Left lung (tissue), 14 donors: Measurements from ENCODE around the gene PTGDS. TPM values are rescaled to one million over a fixed set of nuclear protein-coding genes. Genes with fewer than 3 reads are reported as not detected.

Source experiments
- ATAC-seq: fragments of 200-7000 bp; cut with Tn5 transposase; one replicate; pipeline ENCODE4 v1.9.1; 2020; ENCODE audit warnings: moderate library complexity
- DNase-seq, 4 donors: peaks; one replicate each; pipeline ENCODE4 v3.0.0-alpha.2; 2013 to 2020
- H3K27ac ChIP-seq, 2 donors: fragments of 200-600 bp; sonication (generic) in 1 of 2; one replicate each; pipeline versions ENCODE4 v1.5.0 to v1.8.0; 2020 to 2021
- H3K27me3 ChIP-seq, 2 donors: fragments of 200-600 bp; sonication (generic) in 1 of 2; one replicate each; pipeline versions ENCODE4 v1.5.0 to v1.8.0; 2020 to 2021
- H3K36me3 ChIP-seq, 2 donors: fragments of 200-600 bp; sonication (generic) in 1 of 2; one replicate each; pipeline versions ENCODE4 v1.5.0 to v1.8.0; 2020 to 2021
- H3K4me1 ChIP-seq, 2 donors: fragments of 200-600 bp; one replicate each; pipeline ENCODE4 v1.8.0; 2021
- H3K4me3 ChIP-seq, 2 donors: fragments of 200-600 bp; sonication (generic) in 1 of 2; one replicate each; pipeline versions ENCODE4 v1.5.0 to v1.8.0; 2020 to 2021; ENCODE audit warnings: mild to moderate bottlenecking in 1 of 2
- H3K9me3 ChIP-seq, 2 donors: fragments of 200-600 bp; sonication (generic) in 1 of 2; one replicate each; pipeline versions ENCODE4 v1.5.0 to v1.8.0; 2020 to 2021
- CTCF ChIP-seq, 2 donors: fragments of 200-600 bp; sonication (generic) in 1 of 2; IDR thresholded peaks; one replicate each; pipeline versions ENCODE4 v1.5.0 to v1.8.0; 2021; ENCODE audit warnings: antibody characterized with exemption in 2 of 2
- intact Hi-C, 2 donors: fragments of 100-400 bp; cut with DNase I; formaldehyde crosslinking; loops; one replicate each; pipeline versions ENCODE4 v1.11.2 to v1.14.2; 2022
- long read RNA-seq, 12 donors: library from polyadenylated mRNA in 2 of 12; unstranded in 2 of 12; transcript quantifications; one replicate each; pipeline ENCODE4 v2.0.0 and lab custom pipeline, GENCODE V29; 2019 to 2026
- polyA plus RNA-seq, 6 donors: library from polyadenylated mRNA; unstranded; fragments of 120-200 nt; gene quantifications; one replicate each; pipeline ENCODE4 v1.2.1, GENCODE V29; 2013; ENCODE audit not compliant: insufficient read length in 6 of 6
- total RNA-seq, 2 donors: library from RNA; stranded (reverse); fragmentation: NEBNext Ultra II Directional; extraction: Animal tissue kit (Norgen Biotek cat#: 25700); gene quantifications; one replicate each; pipeline ENCODE4 v1.2.1, GENCODE V29; 2021
- donor health status: DM: no; HTN: yes; CAD: no.
- donor health status: DM: no; HTN: no; CAD: no.

The PTGDS gene
- 100 to 1,000 TPM; 133 to 137 TPM for total RNA-seq
- polyA plus RNA-seq, result 10 to 100 TPM; 23.7 to 59.8 (median 31.2) TPM
- long read RNA-seq, donor 1, transcript PTGDS-202 (7 exons, 807 nt), result major isoform, 15 of 15 reads
- long read RNA-seq, donor 1, partial matches to known transcripts, result 0 of 15 reads
- long read RNA-seq, donor 1, other reads (novel, unspliced or antisense), result 0 of 15 reads
- long read RNA-seq, donor 2, transcript PTGDS-202 (7 exons, 807 nt), result major isoform, 12 of 19 reads
- long read RNA-seq, donor 2, partial matches to known transcripts, result 6 of 19 reads
- long read RNA-seq, donor 2, other reads (novel, unspliced or antisense), result 0 of 19 reads
- long read RNA-seq, donor 3, transcript PTGDS-202 (7 exons, 807 nt), result major isoform, 12 of 15 reads
- long read RNA-seq, donor 3, partial matches to known transcripts, result 0 of 15 reads
- long read RNA-seq, donor 3, other reads (novel, unspliced or antisense), result 0 of 15 reads
- long read RNA-seq, donor 4, transcript PTGDS-202 (7 exons, 807 nt), result major isoform, 83 of 92 reads
- long read RNA-seq, donor 4, partial matches to known transcripts, result 3 of 92 reads
- long read RNA-seq, donor 4, other reads (novel, unspliced or antisense), result 6 of 92 reads
- long read RNA-seq, donor 5, transcript PTGDS-202 (7 exons, 807 nt), result major isoform, 18 of 18 reads
- long read RNA-seq, donor 5, partial matches to known transcripts, result 0 of 18 reads
- long read RNA-seq, donor 5, other reads (novel, unspliced or antisense), result 0 of 18 reads
- long read RNA-seq, donor 6, transcript PTGDS-202 (7 exons, 807 nt), result major isoform, 8 of 9 reads
- long read RNA-seq, donor 6, partial matches to known transcripts, result 0 of 9 reads
- long read RNA-seq, donor 6, other reads (novel, unspliced or antisense), result 0 of 9 reads
- long read RNA-seq, donor 7, transcript PTGDS-202 (7 exons, 807 nt), result major isoform, 15 of 15 reads
- long read RNA-seq, donor 7, partial matches to known transcripts, result 0 of 15 reads
- long read RNA-seq, donor 7, other reads (novel, unspliced or antisense), result 0 of 15 reads
- long read RNA-seq, donor 8, transcript PTGDS-202 (7 exons, 807 nt), result major isoform, 15 of 17 reads
- long read RNA-seq, donor 8, partial matches to known transcripts, result 0 of 17 reads
- long read RNA-seq, donor 8, other reads (novel, unspliced or antisense), result 0 of 17 reads
- long read RNA-seq, donor 9, result 0 reads
- long read RNA-seq, donor 10, transcript PTGDS-202 (7 exons, 807 nt), result major isoform, 65 of 75 reads
- long read RNA-seq, donor 10, partial matches to known transcripts, result 2 of 75 reads
- long read RNA-seq, donor 10, other reads (novel, unspliced or antisense), result 5 of 75 reads
- long read RNA-seq, donor 11, transcript PTGDS-202 (7 exons, 807 nt), result major isoform, 222 of 311 reads
- long read RNA-seq, donor 11, transcript PTGDS-209 (6 exons, 754 nt), result minor isoform, 9 of 311 reads
- long read RNA-seq, donor 11, partial matches to known transcripts, result 43 of 311 reads
- long read RNA-seq, donor 11, other reads (novel, unspliced or antisense), result 36 of 311 reads
- long read RNA-seq, donor 12, transcript PTGDS-202 (7 exons, 807 nt), result major isoform, 8 of 10 reads
- long read RNA-seq, donor 12, partial matches to known transcripts, result 0 of 10 reads
- long read RNA-seq, donor 12, other reads (novel, unspliced or antisense), result 0 of 10 reads

GRCh38 chr9:136977223-136977622, at the start of gene PTGDS:
TSS of gene PTGDS (plus strand) at chr9:136977504. CDS start at chr9:136977579, 75 bp downstream.
- no peaks in the 10 kb centered on the region for H3K36me3 ChIP-seq
- no peak for TF ChIP-seq CTCF (IDR thresholded peaks at IDR 0.05)
- intact Hi-C loops, result no loop called here
- peak within 1 kb of the TSS; percentile 31 to 40 for H3K4me3 ChIP-seq
- peaks cover 17 to 45% of the 10 kb centered on the region in 2 donors for H3K4me1 ChIP-seq
- ATAC-seq (peak; percentile 23), DNase-seq (peak in 3 of 4 donors; percentile 58 to 82 (median 60))
- H3K27me3 ChIP-seq, result peaks cover 0 to 30% of the 10 kb centered on the region in 2 donors
- H3K9me3 ChIP-seq, result no peaks in the 10 kb centered on the region
- peak within 1 kb of the TSS; percentile 65 to 66 for H3K27ac ChIP-seq

- Histone ChIP-seq H3K36me3 (peaks cover 0 to 42% of the 10 kb centered on the region in 2 donors), H3K9me3 (no peaks in the 10 kb centered on the region), H3K4me3 (no peak overlapping the region), H3K4me1 (peaks cover 0 to 9% of the 10 kb centered on the region in 2 donors), H3K27me3 (no peaks in the 10 kb centered on the region), H3K27ac (no peak overlapping the region)
- TF ChIP-seq CTCF (IDR thresholded peaks at IDR 0.05), result no peak
- intact Hi-C loops, result no loop called here
- no peak for DNase-seq
- no peak for ATAC-seq
These were observed 48.7 kb upstream of the PTGDS start for GRCh38 chr9:136928591-136928990.

GRCh38 chr9:136930014-136930413, 47.3 kb upstream of the PTGDS start:
- TF ChIP-seq CTCF (IDR thresholded peaks at IDR 0.05), result no peak
- Histone ChIP-seq H3K9me3 (no peaks in the 10 kb centered on the region), H3K27me3 (no peaks in the 10 kb centered on the region), H3K36me3 (peaks cover 0 to 27% of the 10 kb centered on the region in 2 donors), H3K27ac (no peak overlapping the region), H3K4me3 (no peak overlapping the region), H3K4me1 (peaks cover 0 to 9% of the 10 kb centered on the region in 2 donors)
- intact Hi-C loops, result loop anchor here in 1 of 2 donors (10.0 kb wide), 1 partner anchor 75 kb away; the partner anchor contains the start of gene MAMDC4
- DNase-seq (no peak), ATAC-seq (no peak)

GRCh38 chr9:136931611-136932130, 45.6 kb upstream of the PTGDS start:
- H3K4me1 ChIP-seq, result peaks cover 0 to 17% of the 10 kb centered on the region in 2 donors
- ATAC-seq, result no peak
- H3K9me3 ChIP-seq, result no peaks in the 10 kb centered on the region
- TF ChIP-seq CTCF (IDR thresholded peaks at IDR 0.05), result no peak
- no peaks in the 10 kb centered on the region for H3K27me3 ChIP-seq
- H3K27ac ChIP-seq, result no peak overlapping the region
- intact Hi-C loops, result loop anchor here in 1 of 2 donors (10.0 kb wide), 1 partner anchor 77 kb away; the partner anchor contains the start of gene MAMDC4
- peaks cover 0 to 11% of the 10 kb centered on the region in 2 donors for H3K36me3 ChIP-seq
- no peak overlapping the region for H3K4me3 ChIP-seq
- no peak for DNase-seq
